ENCODE results near the gene RERE.

DNA sequence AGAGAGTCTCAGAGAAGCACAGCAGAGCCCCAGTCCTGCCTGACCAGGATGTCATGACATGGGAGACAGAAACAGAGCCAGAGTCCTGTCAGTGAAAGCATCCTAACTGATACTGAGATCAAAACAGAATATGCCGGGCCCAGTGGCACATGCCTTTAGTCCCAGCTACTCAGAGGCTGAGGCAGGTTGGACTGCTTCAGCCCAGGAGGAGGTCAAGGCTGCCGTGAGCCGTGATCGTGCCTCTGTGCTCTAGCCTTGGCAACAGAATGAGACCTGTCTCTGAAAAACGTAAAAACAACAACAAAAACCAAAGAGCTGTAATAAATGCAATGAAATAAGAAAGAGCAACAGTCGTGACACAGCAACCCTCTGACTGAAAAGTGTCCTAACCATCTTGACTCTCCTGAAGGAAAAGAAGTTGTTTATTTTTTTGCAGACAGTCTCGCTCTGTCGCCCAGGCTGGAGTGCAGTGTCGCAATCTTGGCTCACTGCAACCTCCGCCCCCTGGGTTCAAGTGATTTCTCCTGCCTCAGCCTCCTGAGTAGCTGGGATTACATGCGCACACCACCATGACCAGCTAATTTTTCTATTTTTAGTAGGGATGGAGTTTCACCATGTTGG lies 310.3 kb downstream of the RERE start:
- TF ChIP-seq, protein P1, sequence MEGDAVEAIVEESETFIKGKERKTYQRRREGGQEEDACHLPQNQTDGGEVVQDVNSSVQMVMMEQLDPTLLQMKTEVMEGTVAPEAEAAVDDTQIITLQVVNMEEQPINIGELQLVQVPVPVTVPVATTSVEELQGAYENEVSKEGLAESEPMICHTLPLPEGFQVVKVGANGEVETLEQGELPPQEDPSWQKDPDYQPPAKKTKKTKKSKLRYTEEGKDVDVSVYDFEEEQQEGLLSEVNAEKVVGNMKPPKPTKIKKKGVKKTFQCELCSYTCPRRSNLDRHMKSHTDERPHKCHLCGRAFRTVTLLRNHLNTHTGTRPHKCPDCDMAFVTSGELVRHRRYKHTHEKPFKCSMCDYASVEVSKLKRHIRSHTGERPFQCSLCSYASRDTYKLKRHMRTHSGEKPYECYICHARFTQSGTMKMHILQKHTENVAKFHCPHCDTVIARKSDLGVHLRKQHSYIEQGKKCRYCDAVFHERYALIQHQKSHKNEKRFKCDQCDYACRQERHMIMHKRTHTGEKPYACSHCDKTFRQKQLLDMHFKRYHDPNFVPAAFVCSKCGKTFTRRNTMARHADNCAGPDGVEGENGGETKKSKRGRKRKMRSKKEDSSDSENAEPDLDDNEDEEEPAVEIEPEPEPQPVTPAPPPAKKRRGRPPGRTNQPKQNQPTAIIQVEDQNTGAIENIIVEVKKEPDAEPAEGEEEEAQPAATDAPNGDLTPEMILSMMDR (IDR thresholded peaks at IDR 0.05; ENCODE audit: poor library complexity) = no peak
- no peak for TF ChIP-seq EZH2 (IDR thresholded peaks at IDR 0.05; ENCODE audit: borderline replicate concordance)
- TF ChIP-seq EZH2phosphoT487 (IDR thresholded peaks at IDR 0.05; ENCODE audit: low read depth, severe bottlenecking, unreplicated experiment) = no peak

Measured in hepatocyte (in vitro differentiated cells).